ENCODE results near the gene C1QTNF3. TPM values are rescaled to one million over a fixed set of nuclear protein-coding genes. Genes with fewer than 3 reads are reported as not detected.
"Not testable (repeated sequence)": the region's sequence is repeated elsewhere in the genome, so short reads cannot be mapped to it uniquely, and the experiment has no call there.

Gene C1QTNF3
- total RNA-seq, 1 experiment from 2014 or later, result 2.1 TPM

DNA sequence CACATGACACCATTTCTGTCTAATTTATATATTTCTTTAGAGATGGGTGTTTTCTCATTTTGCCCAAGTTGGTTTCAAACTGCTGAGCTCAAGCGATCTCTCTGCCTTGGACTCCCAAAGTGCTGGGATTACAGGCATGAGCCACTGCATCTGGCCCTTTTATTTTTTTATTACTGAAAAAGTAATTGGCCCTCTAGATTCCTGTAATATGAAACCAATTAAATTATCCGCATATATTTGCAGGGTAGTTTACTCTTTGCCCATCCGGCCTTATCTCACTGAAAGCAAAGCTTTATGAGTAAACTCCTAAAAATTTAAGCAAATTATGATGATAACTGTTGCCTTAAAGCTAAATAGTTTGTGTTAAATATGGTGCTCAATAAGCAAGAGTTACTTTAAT lies 44.7 kb upstream of the C1QTNF3 start:
- ATAC-seq; H3K27me3 Mint-ChIP-seq (ENCODE audit: low read depth); H3K27ac Mint-ChIP-seq; H3K9me3 Mint-ChIP-seq; DNase-seq (ENCODE audit: low spot score); POLR2A ChIA-PET; H3K4me3 Mint-ChIP-seq; CTCF ChIA-PET; H3K4me1 Mint-ChIP-seq; H3K36me3 Mint-ChIP-seq: not testable (repeated sequence)

DNA sequence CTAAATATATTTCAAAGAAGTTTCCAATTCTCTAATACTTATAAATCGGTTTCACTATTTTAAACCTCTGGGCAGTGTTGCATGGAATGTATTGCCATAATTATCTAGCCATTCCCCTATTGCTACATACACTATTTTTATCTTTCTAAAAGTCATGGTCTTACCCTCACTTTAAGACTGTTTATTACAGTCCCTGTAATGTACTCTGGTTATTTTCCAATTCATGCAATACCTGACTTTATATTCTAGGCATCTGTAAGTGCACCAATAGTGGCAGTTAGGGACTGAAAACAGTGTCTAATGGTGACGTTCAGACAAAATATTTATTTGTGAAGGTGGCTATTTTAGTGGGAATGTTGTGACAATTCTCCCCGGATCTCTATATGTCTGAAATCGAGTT lies 40.9 kb upstream of the C1QTNF3 start:
- H3K36me3 Mint-ChIP-seq; H3K27ac Mint-ChIP-seq; CTCF ChIA-PET; POLR2A ChIA-PET; ATAC-seq; H3K9me3 Mint-ChIP-seq; H3K4me3 Mint-ChIP-seq; H3K27me3 Mint-ChIP-seq (ENCODE audit: low read depth); H3K4me1 Mint-ChIP-seq; DNase-seq (ENCODE audit: low spot score): not testable (repeated sequence)

DNA sequence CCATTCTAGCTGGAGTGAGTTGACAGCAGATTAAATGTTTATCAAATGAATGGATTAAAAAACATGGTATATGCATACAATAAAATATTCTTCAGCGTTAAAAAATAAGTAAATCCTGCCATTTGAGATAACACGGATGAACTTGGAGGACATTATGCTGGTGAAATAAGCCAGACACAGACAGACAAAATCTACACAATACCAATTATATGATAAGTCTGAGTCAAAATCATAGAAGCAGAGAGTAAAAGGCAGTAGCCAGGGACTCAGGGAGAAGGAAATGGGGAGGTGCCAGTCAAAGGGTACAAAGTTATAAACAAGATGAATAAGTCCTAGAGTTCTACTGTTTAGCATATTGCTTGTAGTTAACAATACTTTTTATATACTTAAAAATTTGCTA lies 36.5 kb upstream of the C1QTNF3 start:
- H3K36me3 Mint-ChIP-seq; DNase-seq (ENCODE audit: low spot score); H3K4me1 Mint-ChIP-seq; H3K4me3 Mint-ChIP-seq; H3K9me3 Mint-ChIP-seq; CTCF ChIA-PET; POLR2A ChIA-PET; H3K27ac Mint-ChIP-seq; ATAC-seq; H3K27me3 Mint-ChIP-seq (ENCODE audit: low read depth): not testable (repeated sequence)

DNA sequence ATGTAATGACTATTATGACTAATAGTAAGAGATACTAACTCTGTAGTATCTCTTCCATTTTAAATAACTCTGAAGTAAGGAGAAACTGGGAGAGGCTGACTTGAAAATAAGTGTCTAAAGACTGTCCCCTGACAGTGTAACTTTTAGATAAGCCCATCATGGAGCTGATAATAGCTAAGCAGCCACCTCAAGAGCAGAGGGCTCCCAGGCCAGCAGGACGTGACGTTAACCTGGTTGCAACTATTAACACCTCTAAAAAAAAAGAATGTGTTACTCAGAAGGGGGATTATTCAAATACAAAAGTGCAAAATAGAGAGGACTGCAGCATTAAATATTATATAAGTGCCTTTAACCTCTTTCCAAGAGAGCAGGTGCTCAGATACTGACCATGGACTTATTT lies 34.6 kb upstream of the C1QTNF3 start:
- H3K4me1 Mint-ChIP-seq; H3K27me3 Mint-ChIP-seq (ENCODE audit: low read depth); CTCF ChIA-PET; H3K9me3 Mint-ChIP-seq; H3K4me3 Mint-ChIP-seq; H3K36me3 Mint-ChIP-seq; H3K27ac Mint-ChIP-seq; ATAC-seq; DNase-seq (ENCODE audit: low spot score); POLR2A ChIA-PET: not testable (repeated sequence)

DNA sequence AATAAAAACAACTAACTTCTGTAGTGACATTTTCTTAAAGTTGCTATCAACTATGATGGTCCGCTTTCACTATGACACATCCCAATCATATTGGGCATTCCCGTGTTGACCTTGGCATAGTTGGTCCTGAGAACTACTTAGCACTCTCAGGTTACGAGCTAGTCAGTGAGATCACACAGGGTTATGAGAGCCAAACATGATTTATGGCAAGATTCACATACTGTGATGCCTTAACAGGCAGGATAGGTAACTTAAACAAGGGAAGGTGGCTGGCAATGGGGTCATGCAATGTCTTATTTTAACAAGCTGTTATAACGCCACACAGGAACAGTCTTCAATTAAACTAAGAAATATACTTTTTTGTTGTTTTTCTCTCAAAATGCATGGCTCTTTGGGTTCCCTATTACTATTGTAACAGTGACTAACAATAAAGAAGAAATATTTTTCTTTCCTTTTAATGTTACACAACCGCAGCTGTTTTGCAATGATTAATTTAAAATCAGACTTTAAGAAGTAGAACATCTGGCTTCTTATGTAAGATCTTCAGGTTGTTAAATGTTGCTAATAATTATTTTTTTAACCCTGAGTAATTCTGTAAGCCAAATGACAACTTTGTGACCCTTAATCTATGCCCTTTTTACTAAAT lies 33.8 kb upstream of the C1QTNF3 start:
- ATAC-seq, CTCF ChIA-PET, H3K27ac Mint-ChIP-seq: not testable (repeated sequence)

DNA sequence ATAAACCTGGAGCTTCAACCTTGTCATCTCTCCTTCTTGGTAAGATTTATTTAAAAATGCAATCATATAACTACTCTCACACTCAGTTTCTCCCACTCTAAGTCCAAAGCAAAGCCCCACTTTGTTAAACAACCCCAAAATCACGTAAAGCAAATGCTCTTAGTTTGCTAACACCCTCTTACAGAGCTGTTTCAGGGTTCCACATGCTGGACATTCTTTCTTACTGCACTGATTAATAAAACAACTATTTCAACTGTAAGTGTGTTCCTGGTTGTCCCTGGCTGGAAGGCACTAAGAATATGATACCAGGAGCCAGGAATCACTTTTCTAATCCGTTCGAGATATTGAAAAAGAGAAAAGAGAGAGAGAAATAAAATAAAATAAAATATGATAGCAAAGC lies 31.5 kb upstream of the C1QTNF3 start:
- H3K9me3 Mint-ChIP-seq; H3K27me3 Mint-ChIP-seq (ENCODE audit: low read depth); H3K4me1 Mint-ChIP-seq; H3K27ac Mint-ChIP-seq; H3K4me3 Mint-ChIP-seq; POLR2A ChIA-PET; CTCF ChIA-PET; DNase-seq (ENCODE audit: low spot score); H3K36me3 Mint-ChIP-seq; ATAC-seq: not testable (repeated sequence)

More for the DNA sequence above, 33.8 kb upstream of the C1QTNF3 start:
- H3K27me3 Mint-ChIP-seq (ENCODE audit: low read depth); DNase-seq (ENCODE audit: low spot score); H3K36me3 Mint-ChIP-seq; H3K4me3 Mint-ChIP-seq; POLR2A ChIA-PET; H3K9me3 Mint-ChIP-seq; H3K4me1 Mint-ChIP-seq: not testable (repeated sequence)

DNA sequence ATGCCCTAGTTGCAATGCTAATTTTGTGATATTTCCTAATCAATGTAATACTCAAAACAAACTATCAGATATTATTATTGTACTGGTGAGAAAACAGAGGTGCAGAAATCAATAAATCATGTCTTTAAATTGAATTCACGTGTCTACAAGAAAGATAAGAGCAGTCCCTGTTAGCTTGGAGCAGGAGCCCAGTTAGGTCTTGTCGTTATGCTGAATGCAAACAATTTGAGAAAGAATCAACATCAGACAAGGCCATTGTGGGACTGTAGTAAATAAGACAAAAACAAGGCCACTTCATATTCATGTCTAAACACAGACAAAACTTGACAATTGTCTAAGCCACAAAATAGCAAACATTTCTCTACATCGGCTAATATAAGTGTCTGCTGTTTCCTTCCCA lies 31.1 kb upstream of the C1QTNF3 start:
- H3K36me3 Mint-ChIP-seq; H3K4me3 Mint-ChIP-seq; CTCF ChIA-PET; H3K27ac Mint-ChIP-seq; ATAC-seq; H3K4me1 Mint-ChIP-seq; H3K9me3 Mint-ChIP-seq; DNase-seq (ENCODE audit: low spot score); H3K27me3 Mint-ChIP-seq (ENCODE audit: low read depth); POLR2A ChIA-PET: not testable (repeated sequence)

DNA sequence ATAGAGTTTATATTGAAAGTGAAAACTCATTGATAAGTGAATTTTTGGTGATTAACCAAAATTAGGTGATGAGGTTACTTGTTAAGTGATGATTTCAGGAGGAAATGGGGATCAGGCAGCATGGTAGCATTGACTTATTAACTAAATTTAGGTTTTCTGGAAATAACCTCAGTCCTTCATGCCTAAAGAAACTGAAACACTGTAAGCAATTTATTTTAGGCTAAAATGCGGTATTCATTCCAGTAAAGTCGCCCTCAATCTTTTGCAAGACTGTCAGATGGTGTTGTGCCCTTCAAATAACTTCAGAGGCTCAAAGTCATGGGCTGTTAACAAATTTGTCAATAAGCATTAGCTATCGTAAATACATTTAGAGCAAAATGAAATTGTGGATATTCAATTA lies 27.6 kb upstream of the C1QTNF3 start:
- H3K27ac Mint-ChIP-seq; DNase-seq (ENCODE audit: low spot score); CTCF ChIA-PET; H3K36me3 Mint-ChIP-seq; H3K4me1 Mint-ChIP-seq; ATAC-seq; H3K27me3 Mint-ChIP-seq (ENCODE audit: low read depth); POLR2A ChIA-PET; H3K4me3 Mint-ChIP-seq: not testable (repeated sequence)
- H3K9me3 Mint-ChIP-seq, result peaks cover 12% of the 10 kb centered on the region

DNA sequence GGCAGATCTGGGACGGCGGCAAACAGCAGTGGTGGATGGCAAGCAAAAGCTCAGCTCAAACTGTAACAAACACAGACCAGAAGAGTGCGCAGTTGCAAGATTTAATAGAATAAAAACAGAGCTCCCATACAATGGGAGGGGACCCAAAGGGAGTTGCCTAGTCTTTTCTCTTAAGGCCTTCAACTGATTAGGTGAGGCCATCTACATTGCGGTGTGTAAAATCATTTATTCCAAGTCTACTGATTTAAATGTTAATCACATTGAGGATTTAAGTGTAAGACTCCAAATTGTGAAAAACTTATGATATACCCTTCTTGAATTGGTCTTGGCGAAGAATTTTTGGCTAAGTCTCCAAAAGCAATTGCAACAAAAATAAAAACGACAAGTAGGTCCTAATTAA lies 21.6 kb upstream of the C1QTNF3 start:
- no peaks in the 10 kb centered on the region for H3K4me1 Mint-ChIP-seq
- H3K9me3 Mint-ChIP-seq, result peaks cover 44% of the 10 kb centered on the region
- ATAC-seq (no peak), DNase-seq (ENCODE audit: low spot score) (no peak)
- CTCF ChIA-PET, result no interaction called here
- no peak overlapping the region for H3K27ac Mint-ChIP-seq
- peaks cover 49% of the 10 kb centered on the region for H3K36me3 Mint-ChIP-seq
- H3K27me3 Mint-ChIP-seq (ENCODE audit: low read depth), result no peaks in the 10 kb centered on the region
- POLR2A ChIA-PET, result no interaction called here
- H3K4me3 Mint-ChIP-seq, result no peak overlapping the region
- no peak for TF ChIP-seq TEAD1 (CRISPR knock-in tag; IDR thresholded peaks at IDR 0.05)
- TF ChIP-seq HMGA2 (CRISPR knock-in tag; IDR thresholded peaks at IDR 0.05), result no peak
- TF ChIP-seq, protein P1, sequence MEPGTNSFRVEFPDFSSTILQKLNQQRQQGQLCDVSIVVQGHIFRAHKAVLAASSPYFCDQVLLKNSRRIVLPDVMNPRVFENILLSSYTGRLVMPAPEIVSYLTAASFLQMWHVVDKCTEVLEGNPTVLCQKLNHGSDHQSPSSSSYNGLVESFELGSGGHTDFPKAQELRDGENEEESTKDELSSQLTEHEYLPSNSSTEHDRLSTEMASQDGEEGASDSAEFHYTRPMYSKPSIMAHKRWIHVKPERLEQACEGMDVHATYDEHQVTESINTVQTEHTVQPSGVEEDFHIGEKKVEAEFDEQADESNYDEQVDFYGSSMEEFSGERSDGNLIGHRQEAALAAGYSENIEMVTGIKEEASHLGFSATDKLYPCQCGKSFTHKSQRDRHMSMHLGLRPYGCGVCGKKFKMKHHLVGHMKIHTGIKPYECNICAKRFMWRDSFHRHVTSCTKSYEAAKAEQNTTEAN (CRISPR knock-in tag; IDR thresholded peaks at IDR 0.05), result no peak
- no peak for TF ChIP-seq ZNF416 (CRISPR knock-in tag; IDR thresholded peaks at IDR 0.05)
- no peak for TF ChIP-seq CREM (CRISPR knock-in tag; IDR thresholded peaks at IDR 0.05)
- TF ChIP-seq, protein P2, sequence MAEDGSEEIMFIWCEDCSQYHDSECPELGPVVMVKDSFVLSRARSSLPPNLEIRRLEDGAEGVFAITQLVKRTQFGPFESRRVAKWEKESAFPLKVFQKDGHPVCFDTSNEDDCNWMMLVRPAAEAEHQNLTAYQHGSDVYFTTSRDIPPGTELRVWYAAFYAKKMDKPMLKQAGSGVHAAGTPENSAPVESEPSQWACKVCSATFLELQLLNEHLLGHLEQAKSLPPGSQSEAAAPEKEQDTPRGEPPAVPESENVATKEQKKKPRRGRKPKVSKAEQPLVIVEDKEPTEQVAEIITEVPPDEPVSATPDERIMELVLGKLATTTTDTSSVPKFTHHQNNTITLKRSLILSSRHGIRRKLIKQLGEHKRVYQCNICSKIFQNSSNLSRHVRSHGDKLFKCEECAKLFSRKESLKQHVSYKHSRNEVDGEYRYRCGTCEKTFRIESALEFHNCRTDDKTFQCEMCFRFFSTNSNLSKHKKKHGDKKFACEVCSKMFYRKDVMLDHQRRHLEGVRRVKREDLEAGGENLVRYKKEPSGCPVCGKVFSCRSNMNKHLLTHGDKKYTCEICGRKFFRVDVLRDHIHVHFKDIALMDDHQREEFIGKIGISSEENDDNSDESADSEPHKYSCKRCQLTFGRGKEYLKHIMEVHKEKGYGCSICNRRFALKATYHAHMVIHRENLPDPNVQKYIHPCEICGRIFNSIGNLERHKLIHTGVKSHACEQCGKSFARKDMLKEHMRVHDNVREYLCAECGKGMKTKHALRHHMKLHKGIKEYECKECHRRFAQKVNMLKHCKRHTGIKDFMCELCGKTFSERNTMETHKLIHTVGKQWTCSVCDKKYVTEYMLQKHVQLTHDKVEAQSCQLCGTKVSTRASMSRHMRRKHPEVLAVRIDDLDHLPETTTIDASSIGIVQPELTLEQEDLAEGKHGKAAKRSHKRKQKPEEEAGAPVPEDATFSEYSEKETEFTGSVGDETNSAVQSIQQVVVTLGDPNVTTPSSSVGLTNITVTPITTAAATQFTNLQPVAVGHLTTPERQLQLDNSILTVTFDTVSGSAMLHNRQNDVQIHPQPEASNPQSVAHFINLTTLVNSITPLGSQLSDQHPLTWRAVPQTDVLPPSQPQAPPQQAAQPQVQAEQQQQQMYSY (CRISPR knock-in tag; IDR thresholded peaks at IDR 0.05), result no peak
- no peak for TF ChIP-seq GABPB1 (CRISPR knock-in tag; IDR thresholded peaks at IDR 0.05)
- no peak for TF ChIP-seq IRF2 (CRISPR knock-in tag; IDR thresholded peaks at IDR 0.05; ENCODE audit: borderline replicate concordance, low read depth)
- no peak for TF ChIP-seq SP1 (CRISPR knock-in tag; conservative IDR thresholded peaks at IDR 0.05)
- TF ChIP-seq CBFB (CRISPR knock-in tag; IDR thresholded peaks at IDR 0.05; ENCODE audit: low read depth), result no peak
- TF ChIP-seq TP53 (CRISPR knock-in tag; IDR thresholded peaks at IDR 0.05), result no peak

Data from WTC11 (cell line).